GM18526 (cell line): Measurements from ENCODE around the gene LRRC7.

Experiments used
- POLR2A ChIP-seq: IDR thresholded peaks from 3 replicates; pipeline ENCODE4 v1.6.1; 2011; ENCODE audit not compliant: insufficient read length; ENCODE audit errors: extremely low read depth

LRRC7 gene

GRCh38 chr1:70153739-70154138, 586.0 kb downstream of the LRRC7 start:
- no peak for TF ChIP-seq POLR2A

GRCh38 chr1:70156529-70157120, 588.9 kb downstream of the LRRC7 start:
- TF ChIP-seq POLR2A = no peak

GRCh38 chr1:70164350-70164749, 596.6 kb downstream of the LRRC7 start:
- TF ChIP-seq POLR2A = no peak

DNA sequence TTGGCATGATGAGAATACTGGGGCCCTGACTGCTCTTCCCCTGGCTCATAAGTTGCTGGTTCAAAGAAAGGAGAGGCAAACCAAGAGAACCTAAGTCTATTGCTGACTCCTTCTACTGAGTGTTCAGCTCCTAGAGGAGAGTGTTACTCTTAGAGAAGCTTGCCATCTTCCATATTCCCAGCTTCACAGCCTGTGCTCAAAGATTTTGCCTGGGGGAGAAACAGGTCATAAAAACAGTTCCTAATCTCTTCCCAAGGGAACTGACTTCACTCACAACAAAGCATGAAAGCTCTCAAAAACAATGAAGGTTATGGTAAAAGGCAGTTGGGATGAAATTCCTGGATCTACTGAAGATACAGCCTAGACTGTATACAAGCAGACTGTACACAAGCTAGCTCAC, 600.6 kb downstream of the LRRC7 start:
- no peak for TF ChIP-seq POLR2A

GRCh38 chr1:70169018-70169839, 601.5 kb downstream of the LRRC7 start:
- no peak for TF ChIP-seq POLR2A

DNA sequence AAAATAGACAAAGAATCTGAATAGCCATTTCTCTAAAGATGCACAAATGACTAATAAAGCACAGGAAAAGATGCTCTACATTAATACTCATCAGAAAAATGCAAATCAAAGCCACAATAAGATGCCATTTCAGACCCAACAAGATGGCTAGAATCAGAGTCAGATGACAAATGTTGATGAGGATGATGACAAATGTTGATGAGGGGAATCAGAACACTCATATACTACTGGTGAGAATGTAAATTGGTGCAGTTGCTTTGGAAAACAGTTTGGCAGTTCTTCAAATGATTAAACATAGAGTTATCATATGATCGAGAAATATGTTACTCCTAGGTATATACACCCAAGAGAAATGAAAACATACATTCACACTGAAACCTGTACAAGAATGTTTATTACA, 603.8 kb downstream of the LRRC7 start:
- no peak for TF ChIP-seq POLR2A
